HUES64 (cell line): Measurements from ENCODE around the gene PPP4R2.

Source experiments
- H3K27ac ChIP-seq: 2 replicates; pipeline ENCODE4 v1.7.0; 2013; ENCODE audit warnings: low read depth, low read length, inconsistent platforms
- H3K27me3 ChIP-seq: 2 replicates; pipeline ENCODE4 v1.6.1; 2013; ENCODE audit warnings: mild to moderate bottlenecking, low read length; ENCODE audit not compliant: insufficient read depth
- H3K36me3 ChIP-seq: 2 replicates; pipeline ENCODE4 v1.6.1; 2013; ENCODE audit warnings: mild to moderate bottlenecking, low read length; ENCODE audit not compliant: insufficient read depth
- H3K4me1 ChIP-seq: 2 replicates; pipeline ENCODE4 v1.6.1; 2013; ENCODE audit warnings: mild to moderate bottlenecking, low read length, moderate library complexity; ENCODE audit not compliant: insufficient read depth
- H3K4me3 ChIP-seq: 2 replicates; pipeline ENCODE4 v1.5.1; 2013; ENCODE audit warnings: mild to moderate bottlenecking, low read length, moderate library complexity
- H3K9ac ChIP-seq: 2 replicates; pipeline ENCODE4 v1.6.1; 2013; ENCODE audit warnings: mild to moderate bottlenecking, low read depth, low read length
- H3K9me3 ChIP-seq: 2 replicates; pipeline ENCODE4 v1.6.1; 2013; ENCODE audit warnings: low read depth, low read length; ENCODE audit not compliant: insufficient read depth
- WGBS: fragments of 150-250, 120-280 bp; methylation state at CpG from one replicate; pipeline ENCODE4 v1.1.7; 2013; ENCODE audit warnings: missing lambda C conversion rate; 5-methylcytosine and 5-hydroxymethylcytosine counted together

The PPP4R2 gene

GRCh38 chr3:72977060-72977808 is 19.4 kb upstream of the PPP4R2 start:
- WGBS, result 95% methylated on average over 3 of the region's 5 CpGs
- H3K4me1 ChIP-seq, result peaks cover 16% of the 10 kb centered on the region
- H3K27ac ChIP-seq, result no peak overlapping the region
- H3K27me3 ChIP-seq, result no peaks in the 10 kb centered on the region
- no peak overlapping the region for H3K4me3 ChIP-seq
- no peak overlapping the region for H3K9ac ChIP-seq
- no peaks in the 10 kb centered on the region for H3K9me3 ChIP-seq
- no peaks in the 10 kb centered on the region for H3K36me3 ChIP-seq

GRCh38 chr3:72982609-72983366 is 13.8 kb upstream of the PPP4R2 start:
- H3K9ac ChIP-seq, result no peak overlapping the region
- 93% methylated on average over 3 of the region's 3 CpGs for WGBS
- H3K27ac ChIP-seq, result no peak overlapping the region
- no peaks in the 10 kb centered on the region for H3K27me3 ChIP-seq
- no peaks in the 10 kb centered on the region for H3K36me3 ChIP-seq
- no peaks in the 10 kb centered on the region for H3K4me1 ChIP-seq
- peaks cover 14% of the 10 kb centered on the region for H3K9me3 ChIP-seq
- no peak overlapping the region for H3K4me3 ChIP-seq

- WGBS, result 100% methylated on average over 1 of the region's 1 CpG
Observed at GRCh38 chr3:72985576-72985975, 11.0 kb upstream of the PPP4R2 start.

GRCh38 chr3:72990701-72991395 is 5.8 kb upstream of the PPP4R2 start:
- Histone ChIP-seq H3K27ac (no peak overlapping the region), H3K4me1 (peaks cover 3% of the 10 kb centered on the region; the same call in 1 of the 2 replicates), H3K36me3 (no peaks in the 10 kb centered on the region), H3K4me3 (no peak overlapping the region), H3K27me3 (no peaks in the 10 kb centered on the region), H3K9me3 (peaks cover 7% of the 10 kb centered on the region; the same call in 1 of the 2 replicates), H3K9ac (no peak overlapping the region)
- WGBS, result 91% methylated on average over 4 of the region's 5 CpGs

More at GRCh38 chr3:72985576-72985975, 11.0 kb upstream of the PPP4R2 start:
- H3K4me1 ChIP-seq, result no peaks in the 10 kb centered on the region
- H3K4me3 ChIP-seq, result no peak overlapping the region
- no peaks in the 10 kb centered on the region for H3K36me3 ChIP-seq
- H3K27me3 ChIP-seq, result no peaks in the 10 kb centered on the region
- peaks cover 14% of the 10 kb centered on the region for H3K9me3 ChIP-seq
- H3K9ac ChIP-seq, result no peak overlapping the region
- H3K27ac ChIP-seq, result no peak overlapping the region

GRCh38 chr3:72991522-72991921 is 5.1 kb upstream of the PPP4R2 start:
- Histone ChIP-seq H3K27ac (no peak overlapping the region), H3K9me3 (no peaks in the 10 kb centered on the region), H3K9ac (no peak overlapping the region), H3K4me3 (no peak overlapping the region), H3K4me1 (peaks cover 3% of the 10 kb centered on the region; the same call in 1 of the 2 replicates), H3K36me3 (no peaks in the 10 kb centered on the region), H3K27me3 (no peaks in the 10 kb centered on the region)
- 95% methylated on average over 2 of the region's 2 CpGs for WGBS

GRCh38 chr3:72993391-72993790 is 3.2 kb upstream of the PPP4R2 start:
- 81% methylated on average over 6 of the region's 6 CpGs for WGBS

GRCh38 chr3:72995337-72995736 is 1.3 kb upstream of the PPP4R2 start:
- 95% methylated on average over 10 of the region's 10 CpGs for WGBS
- H3K36me3 ChIP-seq, result peaks cover 25% of the 10 kb centered on the region
- no peak overlapping the region for H3K4me3 ChIP-seq
- H3K4me1 ChIP-seq, result peaks cover 24% of the 10 kb centered on the region
- no peaks in the 10 kb centered on the region for H3K27me3 ChIP-seq
- H3K9ac ChIP-seq, result no peak overlapping the region
- no peak overlapping the region for H3K27ac ChIP-seq
- H3K9me3 ChIP-seq, result no peaks in the 10 kb centered on the region

More at GRCh38 chr3:72993391-72993790, 3.2 kb upstream of the PPP4R2 start:
- Histone ChIP-seq H3K27me3 (no peaks in the 10 kb centered on the region), H3K4me3 (no peak overlapping the region), H3K9ac (no peak overlapping the region), H3K4me1 (peaks cover 8% of the 10 kb centered on the region), H3K9me3 (no peaks in the 10 kb centered on the region), H3K27ac (no peak overlapping the region), H3K36me3 (peaks cover 5% of the 10 kb centered on the region)

- Histone ChIP-seq H3K27me3 (no peaks in the 10 kb centered on the region), H3K9me3 (no peaks in the 10 kb centered on the region), H3K9ac (peak overlapping the region; percentile 94), H3K4me1 (peaks cover 24% of the 10 kb centered on the region), H3K27ac (peak overlapping the region; percentile 98), H3K4me3 (peak overlapping the region; percentile 89), H3K36me3 (peaks cover 32% of the 10 kb centered on the region)
- WGBS, result 83% methylated on average over 20 of the region's 20 CpGs
Observed at GRCh38 chr3:72996121-72996472, 514 bp upstream of the PPP4R2 start.

- H3K9ac ChIP-seq, result peak overlapping the region; percentile 94
- H3K27me3 ChIP-seq, result no peaks in the 10 kb centered on the region
- H3K27ac ChIP-seq, result peak overlapping the region; percentile 98
- H3K4me3 ChIP-seq, result peak overlapping the region; percentile 89
- H3K4me1 ChIP-seq, result peaks cover 24% of the 10 kb centered on the region
- H3K9me3 ChIP-seq, result no peaks in the 10 kb centered on the region
- peaks cover 45% of the 10 kb centered on the region for H3K36me3 ChIP-seq
- under 1% methylated on average over 16 of the region's 16 CpGs for WGBS
Observed at GRCh38 chr3:72997421-72997961, 880 bp downstream of the PPP4R2 start.

GRCh38 chr3:72998466-72998865 is 1.9 kb downstream of the PPP4R2 start:
- H3K9ac ChIP-seq, result peak overlapping the region; percentile 94; the same call in 1 of the 2 replicates
- H3K27me3 ChIP-seq, result no peaks in the 10 kb centered on the region
- no peak overlapping the region for H3K27ac ChIP-seq
- WGBS, result 50% methylated on average over 4 of the region's 4 CpGs
- H3K9me3 ChIP-seq, result no peaks in the 10 kb centered on the region
- H3K4me1 ChIP-seq, result peaks cover 23% of the 10 kb centered on the region
- peak overlapping the region; percentile 89 for H3K4me3 ChIP-seq
- peaks cover 53% of the 10 kb centered on the region for H3K36me3 ChIP-seq

- H3K4me3 ChIP-seq, result no peak overlapping the region
- H3K9me3 ChIP-seq, result no peaks in the 10 kb centered on the region
- H3K4me1 ChIP-seq, result peaks cover 21% of the 10 kb centered on the region
- H3K9ac ChIP-seq, result no peak overlapping the region
- WGBS, result 87% methylated on average over 2 of the region's 2 CpGs
- no peaks in the 10 kb centered on the region for H3K27me3 ChIP-seq
- peaks cover 64% of the 10 kb centered on the region for H3K36me3 ChIP-seq
- no peak overlapping the region for H3K27ac ChIP-seq
Observed at GRCh38 chr3:72999951-73000350, 3.3 kb downstream of the PPP4R2 start.
